ENCODE measurements around the gene NOL3.

Gene NOL3

GRCh38 chr16:67156143-67156844 is 14.0 kb upstream of the NOL3 start:
- DNase-seq (ENCODE audit: insufficient read length): no peak
- FAIRE-seq: no peak
- TF ChIP-seq POLR2A (IDR thresholded peaks at IDR 0.05; ENCODE audit: low read depth, low read length) (no peak), TAF1 (IDR thresholded peaks at IDR 0.05; ENCODE audit: borderline replicate concordance, low read depth, low read length) (no peak), POLR2AphosphoS5 (IDR thresholded peaks at IDR 0.05; ENCODE audit: low read depth, low read length) (no peak)

- no peak for DNase-seq (ENCODE audit: insufficient read length)
- no peak for TF ChIP-seq TAF1 (IDR thresholded peaks at IDR 0.05; ENCODE audit: borderline replicate concordance, low read depth, low read length)
- no peak for TF ChIP-seq POLR2AphosphoS5 (IDR thresholded peaks at IDR 0.05; ENCODE audit: low read depth, low read length)
- no peak for TF ChIP-seq POLR2A (IDR thresholded peaks at IDR 0.05; ENCODE audit: low read depth, low read length)
- FAIRE-seq: no peak
These were observed 13.1 kb upstream of the NOL3 start for GRCh38 chr16:67157106-67157748.

- TF ChIP-seq POLR2AphosphoS5 (IDR thresholded peaks at IDR 0.05; ENCODE audit: low read depth, low read length): no peak
- no peak for TF ChIP-seq POLR2A (IDR thresholded peaks at IDR 0.05; ENCODE audit: low read depth, low read length)
- no peak for TF ChIP-seq TAF1 (IDR thresholded peaks at IDR 0.05; ENCODE audit: borderline replicate concordance, low read depth, low read length)
- DNase-seq (ENCODE audit: insufficient read length) (no peak), FAIRE-seq (no peak)
These were observed 12.3 kb upstream of the NOL3 start for GRCh38 chr16:67157892-67158635.

GRCh38 chr16:67158637-67159600 is 11.4 kb upstream of the NOL3 start:
- TF ChIP-seq POLR2A (IDR thresholded peaks at IDR 0.05; ENCODE audit: low read depth, low read length): 0 out of 2 replicates have a peak, but pooled peaks have one; percentile 46
- peak; percentile 33; the same call in 1 of the 2 replicates for TF ChIP-seq POLR2AphosphoS5 (IDR thresholded peaks at IDR 0.05; ENCODE audit: low read depth, low read length)
- no peak for TF ChIP-seq TAF1 (IDR thresholded peaks at IDR 0.05; ENCODE audit: borderline replicate concordance, low read depth, low read length)
- no peak for DNase-seq (ENCODE audit: insufficient read length)
- FAIRE-seq: peak; percentile 80

- TF ChIP-seq POLR2AphosphoS5 (IDR thresholded peaks at IDR 0.05; ENCODE audit: low read depth, low read length) (no peak), POLR2A (IDR thresholded peaks at IDR 0.05; ENCODE audit: low read depth, low read length) (no peak), TAF1 (IDR thresholded peaks at IDR 0.05; ENCODE audit: borderline replicate concordance, low read depth, low read length) (no peak)
- DNase-seq (ENCODE audit: insufficient read length) (no peak), FAIRE-seq (no peak)
These were observed 8.7 kb upstream of the NOL3 start for GRCh38 chr16:67161595-67162058.

- TF ChIP-seq POLR2A (IDR thresholded peaks at IDR 0.05; ENCODE audit: low read depth, low read length) (no peak), TAF1 (IDR thresholded peaks at IDR 0.05; ENCODE audit: borderline replicate concordance, low read depth, low read length) (no peak), POLR2AphosphoS5 (IDR thresholded peaks at IDR 0.05; ENCODE audit: low read depth, low read length) (no peak)
- FAIRE-seq (no peak), DNase-seq (ENCODE audit: insufficient read length) (no peak)
These were observed 7.7 kb upstream of the NOL3 start for GRCh38 chr16:67162506-67163163.

- DNase-seq (ENCODE audit: insufficient read length) (no peak), FAIRE-seq (peak; percentile 80)
- no peak for TF ChIP-seq TAF1 (IDR thresholded peaks at IDR 0.05; ENCODE audit: borderline replicate concordance, low read depth, low read length)
- no peak for TF ChIP-seq POLR2AphosphoS5 (IDR thresholded peaks at IDR 0.05; ENCODE audit: low read depth, low read length)
- no peak; the same call in 1 of the 2 replicates for TF ChIP-seq POLR2A (IDR thresholded peaks at IDR 0.05; ENCODE audit: low read depth, low read length)
These were observed 7.0 kb upstream of the NOL3 start for GRCh38 chr16:67163164-67163998.

- FAIRE-seq (peak; percentile 33), DNase-seq (ENCODE audit: insufficient read length) (no peak)
- TF ChIP-seq POLR2AphosphoS5 (IDR thresholded peaks at IDR 0.05; ENCODE audit: low read depth, low read length): no peak
- TF ChIP-seq TAF1 (IDR thresholded peaks at IDR 0.05; ENCODE audit: borderline replicate concordance, low read depth, low read length): no peak
- no peak for TF ChIP-seq POLR2A (IDR thresholded peaks at IDR 0.05; ENCODE audit: low read depth, low read length)
These were observed 6.3 kb upstream of the NOL3 start for GRCh38 chr16:67163999-67164558.

- TF ChIP-seq POLR2AphosphoS5 (IDR thresholded peaks at IDR 0.05; ENCODE audit: low read depth, low read length) (no peak), POLR2A (IDR thresholded peaks at IDR 0.05; ENCODE audit: low read depth, low read length) (no peak), TAF1 (IDR thresholded peaks at IDR 0.05; ENCODE audit: borderline replicate concordance, low read depth, low read length) (no peak)
- FAIRE-seq: peak; percentile 46
- DNase-seq (ENCODE audit: insufficient read length): no peak
These were observed 5.7 kb upstream of the NOL3 start, which contains the start of gene HSF4 for GRCh38 chr16:67164599-67165061. HSF4 (plus strand) TSS chr16:67164745; CDS start chr16:67164812, 67 bp downstream.

Data from GM12892 (cell line).